Subcutaneous preadipocyte (primary cell): ENCODE data around the gene WDFY4. TPM values are rescaled to one million over a fixed set of nuclear protein-coding genes. Genes with fewer than 3 reads are reported as not detected.

Experiments
- small RNA-seq: library from RNA; depleted of rRNA; stranded (forward); fragments of <200 nt; gene quantifications from one replicate; pipeline ENCODE3, GENCODE V24; 2012
- total RNA-seq: library from RNA; depleted of rRNA; stranded (reverse); fragments of >200 nt; gene quantifications from 2 replicates; pipeline ENCODE4 v1.2.3, GENCODE V29; 2012

Gene WDFY4
- not detected in 2 replicates for total RNA-seq

GRCh38 chr10:48684792-48685623 is at the start of gene WDFY4:
WDFY4 (plus strand) TSS chr10:48684873; CDS start chr10:48709733, 24,860 bp downstream.

GRCh38 chr10:48939790-48940325 is 255.2 kb downstream of the WDFY4 start, which contains the start of gene LRRC18:
LRRC18 (minus strand) TSS chr10:48939840; CDS start chr10:48914155, 25,685 bp downstream.

Small RNA genes within 50 kb of the gene (small RNA-seq; reads per million reads assigned to genes)
- not detected for gene MIR4294

Other genes with a start within 250 kb of the WDFY4 start
- 76.1 and 87.6 TPM in 2 replicates for gene ARHGAP22, start 79.8 kb upstream of the WDFY4 start, total RNA-seq